GM19397 (cell line): ENCODE measurements around the gene SHLD2.
A peak's percentile ranks its signal among the peaks of the same experiment; 100 is the strongest.
"Not testable (repeated sequence)": the region's sequence is repeated elsewhere in the genome, so short reads cannot be mapped to it uniquely, and the experiment has no call there.

Experiments used
- ATAC-seq: cut with Tn5 transposase; IDR thresholded peaks from one replicate; pipeline ENCODE4 v1.9.1; 2021; ENCODE audit warnings: mild to moderate bottlenecking, moderate library complexity; ENCODE audit not compliant: unreplicated experiment

The SHLD2 gene

DNA sequence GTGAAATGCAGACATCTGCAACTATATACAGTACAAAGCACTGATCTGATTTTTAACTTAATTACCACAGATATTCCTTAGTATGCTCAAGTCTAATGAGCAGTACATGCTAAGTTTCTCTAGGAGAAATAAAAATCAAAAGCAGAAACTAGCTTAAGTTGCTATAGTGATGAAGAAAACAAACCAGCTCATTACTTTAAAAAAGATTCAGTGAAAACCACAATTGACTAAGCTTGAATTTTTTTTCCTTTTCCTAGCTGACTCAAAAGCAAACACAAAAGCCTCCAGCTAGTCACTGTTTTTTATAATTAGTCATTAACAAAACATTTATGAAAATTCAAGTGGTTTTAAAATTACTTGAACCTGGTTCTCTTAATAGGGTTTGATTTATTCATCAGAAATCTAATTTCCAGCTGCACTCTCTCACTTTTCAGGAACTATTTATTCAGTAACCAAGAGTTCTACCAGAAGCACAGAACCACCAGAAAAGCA is 10.7 kb upstream of the SHLD2 start:
- not testable (repeated sequence) for ATAC-seq

DNA sequence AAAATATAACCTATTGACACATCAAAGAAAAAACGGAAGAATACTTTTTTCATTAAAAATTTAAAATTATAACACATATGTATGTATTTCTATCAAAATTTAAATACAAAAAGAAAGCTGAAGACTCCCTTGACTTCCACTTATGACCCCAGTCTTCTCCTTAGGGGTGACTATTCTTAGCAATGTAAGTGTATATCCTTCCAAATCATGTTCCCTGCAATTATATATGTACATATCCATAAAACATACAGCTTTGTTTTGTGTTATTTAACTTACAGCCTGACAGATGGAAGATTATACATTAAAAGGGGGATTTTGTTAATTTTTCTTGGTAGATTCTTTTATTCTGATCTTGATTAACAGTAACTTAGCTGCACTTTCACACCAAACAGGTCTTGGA is 9.5 kb upstream of the SHLD2 start:
- ATAC-seq = no peak

DNA sequence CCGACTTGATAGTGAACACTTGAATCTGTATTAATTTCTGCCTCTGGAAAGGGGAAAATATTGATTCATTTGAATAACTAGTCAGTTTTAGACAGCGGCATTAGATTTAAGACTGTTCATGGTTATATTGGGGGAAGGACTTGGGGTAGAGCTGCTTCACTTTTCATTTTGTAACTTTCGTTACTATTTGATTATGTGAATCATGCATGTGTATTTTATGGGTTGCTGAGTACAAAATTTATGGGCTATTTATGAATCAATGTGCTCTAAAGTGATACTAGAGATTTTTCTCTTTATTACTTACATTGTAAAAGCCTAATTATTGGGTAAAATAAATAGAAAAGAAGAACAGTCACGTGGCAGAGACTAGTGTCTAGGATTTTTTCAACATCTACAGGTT is 5.3 kb upstream of the SHLD2 start:
- ATAC-seq = no peak

DNA sequence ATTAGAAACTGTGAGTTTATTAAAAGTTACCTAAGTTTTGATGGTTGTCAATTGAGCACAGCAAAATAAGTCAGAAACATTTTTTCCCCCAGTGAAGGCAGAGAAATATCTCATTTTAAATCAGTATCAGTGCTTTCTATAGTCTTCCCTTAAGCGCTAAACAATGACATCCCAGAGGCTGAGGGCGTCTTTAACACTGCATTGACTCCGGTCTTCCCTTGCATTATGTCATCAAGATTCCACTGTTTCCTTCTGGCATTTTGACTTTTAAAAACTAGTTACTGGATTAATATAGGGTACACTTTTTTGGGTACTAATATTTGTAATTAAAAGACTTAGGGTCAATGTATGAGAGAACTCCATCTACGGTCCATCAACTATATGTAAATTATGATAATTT is 4.2 kb upstream of the SHLD2 start:
- ATAC-seq = no peak

DNA sequence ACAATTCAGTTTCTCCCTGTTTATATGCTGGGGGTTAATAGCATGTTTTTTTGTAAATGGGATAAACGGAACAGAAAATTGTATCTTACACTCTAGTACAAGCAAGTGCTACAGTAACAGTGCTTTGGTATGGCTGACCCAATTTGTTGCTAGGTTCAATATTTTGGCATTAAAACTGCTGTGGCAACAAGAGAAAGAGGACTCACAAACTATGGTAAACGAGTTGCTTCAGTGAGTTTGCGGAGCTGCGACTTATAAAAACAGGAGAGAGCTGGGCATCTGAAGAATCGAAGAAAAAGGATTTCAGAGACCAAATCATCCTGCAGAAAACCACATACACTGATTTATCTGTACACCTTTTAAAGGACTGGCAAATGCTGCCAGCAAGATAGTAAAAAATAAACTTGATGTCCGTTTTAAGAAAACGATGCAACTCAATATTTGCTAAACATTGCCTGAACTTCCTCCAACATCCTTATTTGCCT is 2.6 kb upstream of the SHLD2 start:
- no peak for ATAC-seq

DNA sequence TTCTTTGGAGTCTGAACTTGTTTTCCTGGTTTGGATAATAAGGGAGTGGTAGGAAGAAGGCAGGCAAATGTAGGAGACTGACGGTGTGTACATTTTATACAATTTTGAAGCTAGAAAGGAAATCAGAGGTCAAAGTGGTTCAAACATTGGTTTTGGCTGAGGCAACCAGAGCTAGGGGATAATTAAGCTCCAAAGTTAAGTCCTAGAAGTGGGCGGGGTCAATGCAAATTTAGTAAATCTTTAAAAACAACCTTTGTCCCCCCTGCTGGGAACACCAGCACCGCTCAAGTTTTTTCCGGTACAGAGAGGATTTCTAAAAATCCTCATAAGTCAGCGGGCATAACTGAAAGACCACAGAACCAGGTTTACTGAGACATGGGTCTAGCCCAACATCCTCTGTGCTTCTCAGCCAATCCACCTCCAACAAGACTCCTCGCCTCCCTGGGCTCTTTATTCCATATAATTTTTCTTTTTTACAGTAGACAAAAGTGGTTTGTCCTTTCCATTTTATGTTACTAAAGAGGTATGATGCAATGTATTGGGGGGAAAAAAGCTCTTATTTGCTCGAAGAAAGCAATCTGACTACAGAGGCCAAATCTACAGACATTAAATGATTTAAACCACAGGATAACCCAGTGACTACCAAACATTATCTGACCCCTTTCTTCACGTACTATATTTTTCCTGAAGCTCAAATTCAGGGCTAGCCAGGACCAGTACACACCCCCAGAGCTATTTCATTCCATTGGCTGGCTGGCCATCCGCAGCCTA is 2.0 kb upstream of the SHLD2 start:
- ATAC-seq = no peak

DNA sequence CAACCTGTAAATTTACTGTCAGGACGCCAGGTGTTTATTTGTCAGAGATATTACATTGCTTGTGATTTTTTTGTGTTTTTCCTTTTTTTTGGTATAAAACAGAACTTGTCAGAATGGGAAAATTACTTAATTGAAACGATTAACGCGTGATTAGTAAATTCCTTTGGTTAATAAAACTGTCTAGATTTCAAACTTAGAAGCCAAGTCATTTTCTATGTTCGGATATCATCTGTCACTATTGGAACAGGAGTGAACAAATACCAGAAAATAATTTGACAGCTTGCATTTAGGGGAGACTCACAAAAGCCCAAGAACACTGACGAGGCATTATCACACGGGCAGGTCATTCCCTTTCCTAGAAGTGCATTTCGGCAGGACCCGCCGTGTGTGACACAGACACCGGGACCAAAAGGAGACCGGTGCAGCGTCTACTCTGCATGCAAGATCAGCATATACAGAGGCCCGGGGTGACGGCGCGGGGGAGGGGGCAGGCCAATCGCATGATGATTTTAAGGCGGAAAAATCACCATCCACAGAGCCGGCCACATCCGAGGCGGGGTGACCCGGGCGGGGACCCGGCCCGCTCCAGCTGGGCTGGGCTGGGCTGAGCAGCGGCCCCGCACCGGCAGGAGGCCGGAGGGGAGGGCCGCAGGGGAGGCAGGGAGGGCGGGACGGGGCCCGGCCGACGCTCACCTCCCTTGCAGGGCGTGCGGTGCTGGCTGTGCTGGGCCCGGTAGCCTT is 1.2 kb upstream of the SHLD2 start:
- peak; percentile 21 for ATAC-seq

DNA sequence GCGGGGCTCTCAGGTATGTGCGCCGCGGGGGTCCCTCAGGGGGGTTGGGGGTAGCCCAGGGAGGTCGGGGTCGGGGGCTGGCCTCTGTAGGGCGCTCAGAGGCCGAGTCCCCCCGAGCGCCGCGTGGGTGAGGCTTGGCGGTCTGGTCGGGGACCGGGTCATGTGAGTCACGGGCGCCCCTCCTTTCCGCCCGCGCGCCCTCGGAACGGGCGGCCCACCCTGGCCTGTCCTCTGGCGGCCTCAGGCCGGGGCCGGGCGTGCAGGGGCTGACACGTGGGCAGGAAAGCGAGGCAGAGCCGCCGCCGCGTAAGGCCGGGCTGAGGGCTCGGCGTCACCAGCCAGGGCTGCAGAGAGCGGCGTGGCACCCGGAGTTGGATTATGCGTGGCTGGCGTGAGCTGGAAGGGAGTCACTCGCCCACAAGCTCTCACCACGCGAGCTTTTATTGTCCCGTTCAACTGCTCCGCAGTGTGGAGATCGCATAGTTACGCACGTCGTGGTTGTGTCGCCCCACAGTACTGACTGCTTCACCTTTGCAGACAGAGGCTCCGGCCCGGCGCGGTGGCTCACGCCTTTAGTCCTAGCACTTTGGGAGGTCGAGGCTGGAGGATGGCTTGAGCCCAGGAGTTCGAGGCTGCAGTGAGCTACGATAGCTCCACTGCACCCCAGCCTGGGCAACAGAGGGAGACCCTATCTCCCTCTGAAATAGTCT is 385 bp downstream of the SHLD2 start:
- ATAC-seq = peak; percentile 56

DNA sequence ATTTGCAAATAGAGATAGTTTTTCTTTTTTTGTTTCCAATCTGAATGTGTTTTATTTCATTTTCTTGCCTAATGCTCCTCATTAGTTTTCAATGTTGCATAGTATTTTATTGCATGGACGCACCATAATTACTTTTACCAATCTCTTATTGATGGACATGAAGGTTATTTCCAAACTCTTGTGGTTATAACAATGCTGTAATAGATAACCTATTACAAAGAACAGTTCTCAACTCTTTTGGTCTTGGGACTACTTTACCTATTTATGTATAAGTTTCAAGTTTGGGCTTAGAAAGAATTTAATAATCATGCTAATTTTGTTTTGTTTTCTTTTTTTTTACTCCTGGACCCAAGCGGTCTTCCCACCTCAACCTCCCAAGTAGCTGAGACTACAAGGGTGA is 7.0 kb downstream of the SHLD2 start:
- no peak for ATAC-seq

DNA sequence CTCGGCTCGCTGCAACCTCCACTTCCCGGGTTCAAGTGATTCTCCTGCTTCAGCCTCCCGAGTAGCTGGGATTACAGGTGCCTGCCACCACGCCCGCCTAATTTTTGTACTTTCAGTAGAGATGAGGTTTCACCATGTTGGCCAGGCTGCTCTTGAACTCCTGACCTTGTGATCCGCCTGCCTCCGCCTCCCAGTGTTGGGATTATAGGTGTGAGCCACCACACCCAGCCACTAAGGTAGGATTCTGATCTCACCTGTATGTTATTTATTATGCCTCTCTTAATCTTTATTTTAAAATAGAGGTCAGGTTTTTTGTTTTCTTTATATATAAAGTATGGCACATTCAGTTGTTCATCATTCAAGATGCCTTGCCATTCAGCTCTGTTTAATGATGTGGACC is 9.7 kb downstream of the SHLD2 start:
- ATAC-seq = not testable (repeated sequence)

DNA sequence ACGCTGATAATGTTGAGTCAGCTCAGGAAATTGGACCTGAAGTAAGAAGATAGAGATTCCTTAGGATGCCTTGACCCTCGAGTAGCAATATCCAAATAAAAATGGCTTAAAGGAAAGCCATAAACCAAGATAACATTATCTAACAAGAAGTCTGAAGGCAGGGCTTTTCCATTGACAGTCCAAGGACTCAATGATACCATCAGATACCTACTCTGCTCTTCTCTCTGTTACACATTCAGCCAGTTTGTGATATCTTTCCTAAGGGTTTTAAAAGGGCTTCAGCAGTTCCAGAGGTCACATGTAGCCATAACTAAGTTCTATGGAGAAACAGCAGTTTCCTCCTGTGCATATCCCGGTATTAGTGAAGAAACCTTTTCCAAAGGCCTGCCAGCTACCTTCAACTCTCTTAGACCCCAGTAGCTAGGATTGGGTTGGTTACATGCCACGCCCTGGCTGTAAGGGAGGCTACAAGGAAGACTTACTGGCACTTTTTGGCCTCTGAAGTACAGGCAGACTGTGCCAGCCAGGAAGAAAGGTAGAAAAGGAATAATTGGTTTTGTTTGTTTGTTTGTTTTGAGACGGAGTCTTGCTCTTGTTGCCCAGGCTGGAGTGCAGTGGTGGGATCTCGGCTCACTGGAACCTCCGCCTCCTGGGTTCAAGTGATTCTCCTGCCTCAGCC is 10.6 kb downstream of the SHLD2 start:
- no peak for ATAC-seq

DNA sequence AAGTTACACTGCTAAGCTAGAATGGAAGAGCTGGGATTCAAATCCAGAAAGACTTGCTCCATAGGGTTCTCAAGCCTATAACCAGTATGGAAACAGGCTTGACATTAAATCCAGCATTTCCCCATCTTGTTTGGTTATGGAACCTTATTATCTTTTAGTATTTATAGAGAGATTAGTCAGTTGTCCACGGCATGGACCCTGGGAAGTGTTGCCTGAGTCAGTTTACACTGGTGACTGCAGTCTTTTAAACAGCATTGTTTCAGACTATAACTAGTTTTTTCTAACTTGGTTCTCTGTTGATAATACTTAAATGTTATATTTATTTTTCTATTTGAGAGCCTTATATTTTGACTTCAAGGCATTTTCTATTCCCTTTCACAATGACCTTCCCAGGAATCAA is 23.1 kb downstream of the SHLD2 start:
- not testable (repeated sequence) for ATAC-seq

DNA sequence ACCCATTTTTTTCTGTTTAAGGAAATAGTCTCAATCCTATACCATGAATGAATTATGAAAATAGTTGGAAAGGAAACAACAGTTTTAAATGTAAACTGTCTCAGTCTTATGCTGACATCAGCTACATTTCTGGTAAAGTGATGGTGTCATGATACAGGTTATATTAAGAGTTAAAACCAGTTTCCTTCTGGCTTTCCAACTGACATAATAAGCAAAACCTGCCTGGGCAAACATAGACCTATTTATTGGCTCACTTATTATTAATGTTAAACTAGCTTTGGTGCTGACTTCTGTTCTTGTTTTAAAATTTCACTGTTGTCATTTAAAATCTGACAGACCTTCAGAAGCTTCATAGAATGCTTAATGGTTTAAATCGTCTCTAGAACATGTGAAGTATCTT is 24.0 kb downstream of the SHLD2 start:
- not testable (repeated sequence) for ATAC-seq

DNA sequence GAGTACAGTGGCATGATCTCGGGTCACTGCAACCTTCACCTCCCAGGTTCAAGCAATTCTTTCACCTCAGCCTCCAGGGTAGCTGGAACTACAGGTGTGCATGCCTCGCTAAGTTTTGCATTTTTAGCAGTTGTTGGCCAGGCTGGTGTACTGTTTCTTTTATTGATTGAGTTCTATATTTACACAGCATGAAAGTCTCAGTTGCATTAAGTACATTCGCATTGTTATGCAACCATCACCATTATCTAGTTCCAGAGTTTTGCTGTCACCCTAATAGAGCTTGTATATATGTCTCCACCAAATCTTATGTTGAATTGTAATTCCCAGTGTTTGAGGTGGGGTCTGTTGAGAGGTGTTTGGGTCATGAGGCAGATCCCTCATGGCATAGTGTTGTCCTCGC is 28.3 kb downstream of the SHLD2 start:
- not testable (repeated sequence) for ATAC-seq

DNA sequence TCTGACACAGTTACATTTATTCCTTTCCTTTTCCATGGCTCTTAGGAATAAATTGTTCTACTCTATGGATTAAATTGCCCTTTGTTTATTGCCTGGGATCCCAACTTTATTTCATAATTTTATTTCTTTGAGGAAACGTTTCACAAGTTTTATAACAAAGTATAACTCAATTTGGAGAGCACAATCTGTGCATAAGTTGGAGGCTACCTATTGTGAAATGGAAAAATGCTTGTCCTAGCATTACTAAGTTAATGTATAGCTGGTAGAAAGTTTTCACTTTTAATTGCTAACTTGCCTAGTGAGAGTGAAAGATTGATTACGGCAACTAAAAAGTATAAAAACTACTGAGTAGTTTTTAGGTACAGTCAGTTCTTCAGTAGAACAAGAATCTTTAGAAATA is 32.0 kb downstream of the SHLD2 start:
- not testable (repeated sequence) for ATAC-seq

DNA sequence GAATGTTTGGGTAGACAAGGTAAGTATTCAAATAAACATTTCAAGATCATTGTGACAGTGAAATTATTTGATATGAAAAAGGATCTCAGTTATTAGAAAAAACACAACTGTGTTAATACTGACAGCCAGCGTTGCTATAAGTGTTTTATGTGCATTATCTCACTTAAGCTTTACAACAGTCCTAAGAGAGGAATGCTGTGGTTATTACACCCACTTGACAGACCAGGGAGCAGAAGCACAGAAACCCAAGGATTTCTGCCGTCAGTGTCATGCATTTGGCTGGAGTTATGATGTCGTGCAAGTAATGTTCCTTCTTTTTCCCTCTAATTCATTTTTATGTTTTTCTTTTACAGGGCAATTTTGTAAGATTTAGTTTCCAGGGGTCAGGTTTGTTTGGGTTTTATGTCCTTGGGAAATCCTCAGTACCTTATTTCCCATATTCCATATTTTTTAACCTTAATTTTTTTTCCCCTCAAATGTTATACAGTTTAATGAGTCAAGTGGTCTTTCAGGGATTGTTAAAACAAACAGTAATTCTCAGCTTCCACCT is 32.7 kb downstream of the SHLD2 start:
- not testable (repeated sequence) for ATAC-seq

DNA sequence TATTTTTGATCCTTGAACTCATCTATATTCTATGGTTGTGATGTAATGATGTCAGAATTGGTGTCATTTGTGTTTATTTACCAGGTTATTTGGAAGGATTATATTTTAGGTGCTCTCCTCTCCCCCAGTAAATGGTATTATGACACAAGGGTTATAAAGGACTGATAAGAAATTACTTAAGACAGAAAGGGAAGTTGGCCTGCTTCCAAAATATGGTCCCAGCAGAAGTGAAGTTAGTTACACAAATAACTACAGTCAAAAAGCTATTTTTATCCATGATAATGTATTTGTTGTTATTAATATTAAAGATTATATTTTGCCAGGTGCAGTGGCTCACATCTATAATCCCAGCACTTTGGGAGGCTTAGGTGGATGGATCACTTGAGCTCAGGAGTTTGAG is 37.2 kb downstream of the SHLD2 start:
- ATAC-seq = not testable (repeated sequence)

DNA sequence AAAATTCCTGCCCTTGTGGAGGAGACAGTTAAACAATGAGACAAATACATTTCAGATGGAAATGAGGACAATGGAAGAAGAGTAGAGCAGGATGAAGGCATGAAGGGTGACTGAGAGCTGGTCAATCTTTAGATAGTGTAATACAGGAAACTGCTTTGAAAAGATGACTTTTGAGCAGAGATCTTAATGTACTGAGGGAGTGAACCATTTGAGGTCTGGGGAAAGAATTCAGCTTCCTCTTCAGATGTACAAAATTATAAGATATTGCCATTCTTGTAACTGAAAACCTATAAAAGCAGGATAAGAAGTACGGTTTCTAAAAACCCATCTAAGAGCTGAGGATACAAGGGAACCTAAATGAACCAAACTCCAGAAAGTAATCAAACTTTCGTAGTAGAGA is 38.9 kb downstream of the SHLD2 start:
- ATAC-seq = not testable (repeated sequence)

DNA sequence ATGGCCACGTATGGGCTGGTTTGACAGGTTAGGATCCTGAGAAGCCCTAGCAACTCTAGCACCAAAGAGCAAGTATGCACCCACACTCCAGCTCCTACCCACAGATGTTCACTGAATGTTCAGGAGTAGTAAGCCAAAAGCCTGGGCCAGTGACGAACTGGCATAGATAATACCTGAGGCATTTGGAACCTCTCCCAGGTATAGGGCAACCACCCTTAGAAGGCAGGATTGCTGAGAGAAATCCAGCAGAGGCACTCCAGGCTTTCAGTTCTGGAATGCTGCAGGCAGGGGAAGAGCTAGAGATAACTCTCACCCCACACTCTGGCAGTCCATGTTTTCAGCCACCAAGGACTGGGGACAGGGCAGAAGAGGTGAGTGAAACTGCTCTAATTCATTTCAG is 39.4 kb downstream of the SHLD2 start:
- ATAC-seq = not testable (repeated sequence)

DNA sequence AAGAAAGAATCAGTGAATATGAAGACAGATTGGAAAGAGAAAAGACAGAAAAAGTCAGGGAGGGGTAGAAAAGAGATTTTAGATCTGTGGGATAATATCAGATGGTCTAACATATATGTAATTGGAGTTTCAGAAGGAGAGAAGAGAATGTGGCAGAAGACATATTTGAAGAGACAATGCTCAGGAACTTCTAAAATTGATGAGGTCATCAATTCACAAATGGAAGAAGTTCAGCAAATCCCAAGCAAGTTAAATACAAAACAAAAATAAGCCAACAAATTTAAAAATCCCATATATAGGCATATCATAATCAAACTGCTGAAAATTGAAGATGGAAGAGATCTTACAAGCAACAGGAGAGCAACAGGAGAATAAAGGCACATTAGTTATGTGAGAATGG is 42.5 kb downstream of the SHLD2 start:
- not testable (repeated sequence) for ATAC-seq
